Thyroid gland (tissue), 4 donors: ENCODE measurements around the gene KRT17. TPM values are rescaled to one million over a fixed set of nuclear protein-coding genes. Genes with fewer than 3 reads are reported as not detected.
"Not testable (repeated sequence)": the region's sequence is repeated elsewhere in the genome, so short reads cannot be mapped to it uniquely, and the experiment has no call there.

Experiments used
- DNase-seq, 2 donors: peaks; one replicate each; pipeline ENCODE4 v3.0.0-alpha.2; 2019
- H3K27ac ChIP-seq, 3 donors: fragments of 200-600 bp; sonication (generic); 1 replicate in 2 of 3; 2 replicates in 1 of 3; pipeline ENCODE4 v1.5.1; 2016 to 2019; ENCODE audit warnings: mild to moderate bottlenecking in 1 of 3, moderate library complexity in 1 of 3
- H3K27me3 ChIP-seq: fragments of 200-600 bp; sonication (generic); one replicate; pipeline ENCODE4 v1.5.1; 2019
- H3K36me3 ChIP-seq, 2 donors: fragments of 200-600 bp; sonication (generic); one replicate each; pipeline ENCODE4 v1.5.1; 2016 to 2019
- H3K4me1 ChIP-seq, 2 donors: fragments of 200-600 bp; sonication (generic); one replicate each; pipeline ENCODE4 v1.5.1; 2017 to 2019
- H3K4me3 ChIP-seq, 3 donors: fragments of 200-600 bp; sonication (generic); replicated peaks in 1 of 3; 1 replicate in 2 of 3; 2 replicates in 1 of 3; pipeline ENCODE4 v1.5.1; 2016; ENCODE audit warnings: mild to moderate bottlenecking in 1 of 3
- H3K9me3 ChIP-seq: fragments of 200-600 bp; sonication (generic); one replicate; pipeline ENCODE4 v1.5.1; 2017
- CTCF ChIP-seq, 6 experiments: fragments of 200-600 bp in 3 of 6; fragments of 450-650 bp in 3 of 6; sonication (generic) in 3 of 6; IDR thresholded peaks; one replicate each; pipeline ENCODE4 v1.5.1; 2016 to 2019; ENCODE audit warnings: antibody characterized with exemption in 6 of 6, mild to moderate bottlenecking in 2 of 6, inconsistent platforms in 1 of 6, moderate library complexity in 1 of 6
- POLR2A ChIP-seq, 2 donors: fragments of 450-650 bp; IDR thresholded peaks; one replicate each; pipeline ENCODE4 v1.6.1; 2017; ENCODE audit warnings: antibody characterized with exemption in 2 of 2, mild to moderate bottlenecking in 2 of 2, moderate library complexity in 1 of 2
- WGBS, 2 donors: methylation state at CpG; one replicate each; pipeline ENCODE4 v1.1.5; 2017; 5-methylcytosine and 5-hydroxymethylcytosine counted together
- intact Hi-C: fragments of 100-400 bp; cut with DNase I; formaldehyde crosslinking; loops from one replicate; pipeline ENCODE4 v1.15.1; 2023
- total RNA-seq, 4 donors: library from RNA; depleted of rRNA; stranded (reverse); fragments of >200 nt; gene quantifications; one replicate each; pipeline ENCODE4 v1.2.3, GENCODE V29; 2016

The KRT17 gene
- total RNA-seq, 4 donors from 2014 or later = 0.56 TPM; not detected in 3

GRCh38 chr17:41610965-41611640 lies 13.3 kb downstream of the KRT17 start:
- DNase-seq = no peak
- no peaks in the 10 kb centered on the region for H3K27me3 ChIP-seq
- H3K36me3 ChIP-seq = no peaks in the 10 kb centered on the region
- H3K4me3 ChIP-seq = no peak overlapping the region
- WGBS, 2 donors = 91 to 93% methylated on average over 21 to 23 of the region's 25 CpGs
- H3K9me3 ChIP-seq = no peaks in the 10 kb centered on the region
- TF ChIP-seq CTCF (IDR thresholded peaks at IDR 0.05) (no peak), POLR2A (IDR thresholded peaks at IDR 0.05) (no peak)
- no peak overlapping the region for H3K27ac ChIP-seq
- intact Hi-C loops = no loop called here
- H3K4me1 ChIP-seq = no peaks in the 10 kb centered on the region

GRCh38 chr17:41610061-41610517 lies 14.3 kb downstream of the KRT17 start:
- H3K9me3 ChIP-seq, H3K4me3 ChIP-seq, H3K4me1 ChIP-seq, intact Hi-C loops, H3K27ac ChIP-seq, H3K36me3 ChIP-seq, DNase-seq, H3K27me3 ChIP-seq: not testable (repeated sequence)
- WGBS, 2 donors = 11% methylated on average over 9 to 10 of the region's 10 CpGs

GRCh38 chr17:41606930-41607329 lies 17.4 kb downstream of the KRT17 start:
- intact Hi-C loops, H3K9me3 ChIP-seq, H3K36me3 ChIP-seq, H3K27me3 ChIP-seq, DNase-seq, H3K4me3 ChIP-seq, H3K4me1 ChIP-seq, H3K27ac ChIP-seq: not testable (repeated sequence)
- 81 to 84% methylated on average over 4 of the region's 4 CpGs for WGBS, 2 donors

GRCh38 chr17:41602524-41602923 lies 21.9 kb downstream of the KRT17 start:
- no peaks in the 10 kb centered on the region for H3K4me1 ChIP-seq
- no peaks in the 10 kb centered on the region for H3K36me3 ChIP-seq
- no peaks in the 10 kb centered on the region for H3K9me3 ChIP-seq
- intact Hi-C loops = no loop called here
- no peak overlapping the region for H3K27ac ChIP-seq
- 57 to 62% methylated on average over 2 of the region's 2 CpGs for whole genome bisulfite sequencing, 2 donors
- no peak overlapping the region for H3K4me3 ChIP-seq
- no peak for TF ChIP-seq POLR2A (IDR thresholded peaks at IDR 0.05)
- DNase-seq = no peak
- no peaks in the 10 kb centered on the region for H3K27me3 ChIP-seq

- 69 to 74% methylated on average over 4 of the region's 4 CpGs for WGBS, 2 donors
- TF ChIP-seq POLR2A (IDR thresholded peaks at IDR 0.05) (no peak), CTCF (IDR thresholded peaks at IDR 0.05) (no peak)
- Histone ChIP-seq H3K27ac (no peak overlapping the region), H3K4me1 (no peaks in the 10 kb centered on the region), H3K9me3 (no peaks in the 10 kb centered on the region), H3K36me3 (no peaks in the 10 kb centered on the region), H3K27me3 (no peaks in the 10 kb centered on the region), H3K4me3 (no peak overlapping the region)
- no peak for DNase-seq
- intact Hi-C loops = no loop called here
Measured at GRCh38 chr17:41600318-41600717, 24.1 kb downstream of the KRT17 start.

GRCh38 chr17:41599680-41600079 lies 24.7 kb downstream of the KRT17 start:
- intact Hi-C loops = no loop called here
- Histone ChIP-seq H3K9me3 (no peaks in the 10 kb centered on the region), H3K4me1 (no peaks in the 10 kb centered on the region), H3K4me3 (no peak overlapping the region), H3K27ac (no peak overlapping the region), H3K36me3 (no peaks in the 10 kb centered on the region), H3K27me3 (no peaks in the 10 kb centered on the region)
- 63 to 70% methylated on average over 1 of the region's 1 CpG for WGBS, 2 donors
- no peak for TF ChIP-seq CTCF (IDR thresholded peaks at IDR 0.05)
- no peak for TF ChIP-seq POLR2A (IDR thresholded peaks at IDR 0.05)
- no peak for DNase-seq
